HG03039 (cell line): Measurements from ENCODE around the gene SLC9A2.
A peak's percentile ranks its signal among the peaks of the same experiment; 100 is the strongest.

Source experiments
- ATAC-seq: cut with Tn5 transposase; IDR thresholded peaks from one replicate; pipeline ENCODE4 v1.9.1; 2021; ENCODE audit warnings: mild to moderate bottlenecking, moderate library complexity; ENCODE audit not compliant: unreplicated experiment

SLC9A2 gene

GRCh38 chr2:102724016-102724490, 104.7 kb downstream of the SLC9A2 start:
- ATAC-seq: no peak

- no peak for ATAC-seq
These were observed 105.2 kb downstream of the SLC9A2 start for GRCh38 chr2:102724553-102724952.

GRCh38 chr2:102726128-102727087, 107.1 kb downstream of the SLC9A2 start:
- no peak for ATAC-seq

DNA sequence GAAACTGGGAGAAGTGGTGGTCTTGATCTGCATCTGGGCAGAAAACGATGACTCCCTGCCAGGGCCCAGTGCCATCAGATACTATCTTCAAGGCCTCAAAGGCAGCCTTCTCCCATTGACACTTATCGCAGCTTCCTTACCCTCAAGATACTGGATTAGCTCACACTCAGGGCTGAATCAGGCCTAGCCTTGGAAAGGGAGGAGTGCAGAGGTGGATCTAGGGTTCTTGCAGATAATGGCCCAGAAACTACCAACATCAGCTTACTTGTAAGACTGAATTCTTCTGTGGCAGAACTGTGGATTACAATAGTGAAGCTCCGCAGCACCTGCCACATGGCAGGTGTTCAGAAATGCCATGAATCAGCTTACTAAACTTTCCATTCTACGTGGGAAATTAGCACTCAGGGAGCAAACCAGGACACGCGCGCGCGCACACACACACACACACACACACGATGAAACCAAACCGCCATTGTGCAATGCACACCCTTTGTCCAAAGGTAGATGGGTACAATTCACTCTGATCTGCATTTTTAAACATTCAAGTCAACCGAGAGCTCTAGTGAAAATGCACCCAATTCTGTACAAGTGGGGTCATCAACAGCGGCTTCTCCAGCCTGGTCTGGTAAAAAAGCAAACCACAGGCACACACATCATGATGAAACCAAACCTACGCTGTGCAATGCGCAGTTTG, 116.2 kb downstream of the SLC9A2 start:
- no peak for ATAC-seq

- ATAC-seq: peak; percentile 8
These were observed 116.7 kb downstream of the SLC9A2 start for GRCh38 chr2:102736110-102736409.

- ATAC-seq: peak; percentile 98
These were observed 117.4 kb downstream of the SLC9A2 start for GRCh38 chr2:102736410-102737409.

DNA sequence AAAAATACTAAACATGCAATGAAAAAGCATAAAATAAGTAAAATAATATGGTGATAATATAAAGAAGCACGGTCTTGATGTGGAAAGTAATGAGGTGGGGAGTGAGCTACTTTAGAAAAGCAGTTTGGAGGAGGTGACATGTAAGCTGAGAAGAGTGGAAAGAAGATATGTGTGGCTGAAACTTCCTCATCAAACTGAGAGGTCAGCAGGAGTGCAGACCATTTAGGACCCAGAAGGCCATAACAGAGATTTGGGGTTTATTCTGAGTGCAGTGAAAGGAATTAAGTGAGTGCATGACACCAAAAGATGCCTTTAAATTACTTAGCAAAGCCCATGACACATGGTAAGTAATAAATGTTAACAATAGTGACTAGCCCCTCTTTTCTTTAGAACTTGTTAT, 118.1 kb downstream of the SLC9A2 start:
- peak; percentile 33 for ATAC-seq

DNA sequence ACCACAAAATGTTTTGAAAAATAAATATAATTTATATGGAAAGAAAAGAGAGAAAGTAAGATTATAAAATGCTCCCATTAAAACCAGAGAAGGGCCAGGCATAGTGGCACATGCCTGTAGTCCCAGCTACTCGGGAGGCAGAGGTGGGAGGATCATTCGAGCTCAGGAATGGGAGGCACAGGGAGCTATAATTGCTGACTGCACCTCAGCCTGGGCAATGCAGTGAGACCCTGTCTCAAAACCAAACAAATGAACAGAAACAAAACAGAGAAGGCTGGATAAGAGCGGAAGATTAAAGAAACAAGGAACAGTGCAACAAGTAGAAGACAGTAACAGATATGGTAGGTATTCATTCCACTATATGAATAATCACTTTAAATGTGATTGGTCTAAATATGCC, 123.9 kb downstream of the SLC9A2 start:
- ATAC-seq: no peak

GRCh38 chr2:102748107-102748506, 128.8 kb downstream of the SLC9A2 start:
- no peak for ATAC-seq

DNA sequence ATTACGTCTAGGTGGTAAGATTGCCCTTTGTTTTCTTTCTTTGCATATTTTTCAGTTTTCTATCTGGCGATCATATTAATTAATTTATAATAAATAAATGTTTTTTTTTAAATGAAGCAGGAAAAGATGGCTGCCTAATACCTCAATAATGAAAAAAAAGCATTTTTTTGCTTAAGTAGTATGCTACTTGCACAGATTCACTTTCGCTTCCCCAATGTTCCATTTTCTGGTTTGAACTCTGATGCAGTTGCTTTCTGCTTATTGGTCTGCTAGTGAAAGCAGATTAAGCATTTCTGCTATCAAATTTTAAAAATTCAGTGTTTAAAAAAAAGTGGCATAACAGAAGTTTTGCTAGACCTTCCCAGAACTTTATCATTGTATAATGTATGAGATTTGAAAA, 130.6 kb downstream of the SLC9A2 start:
- ATAC-seq: peak; percentile 53

DNA sequence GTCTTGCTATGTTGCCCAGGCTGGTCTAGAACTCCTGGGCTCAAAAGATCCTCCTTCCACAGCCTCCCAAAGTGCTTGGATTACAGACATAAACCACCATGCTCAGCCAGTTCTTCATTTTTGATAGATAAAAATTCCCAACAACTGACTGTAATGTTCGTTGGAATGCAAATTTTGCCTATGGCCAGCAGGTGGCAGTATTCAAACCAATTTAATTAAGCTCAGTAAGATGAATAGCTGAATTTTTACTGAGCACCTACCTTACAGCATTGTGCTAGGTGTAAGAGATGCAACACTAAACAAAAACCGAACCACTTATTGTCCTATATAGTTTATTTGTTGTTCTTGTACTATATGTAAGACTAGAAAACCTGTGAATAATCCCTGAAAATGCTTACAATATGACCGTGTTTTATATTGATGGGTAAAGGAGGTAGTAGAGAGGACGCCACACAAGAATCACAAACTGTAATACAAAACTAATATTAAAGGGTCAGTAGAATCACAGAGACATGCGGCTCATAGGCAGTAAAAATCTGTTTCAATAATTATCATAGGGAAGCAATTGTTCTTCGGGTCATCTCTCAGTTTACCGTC, 134.3 kb downstream of the SLC9A2 start:
- no peak for ATAC-seq

GRCh38 chr2:102754456-102755145, 135.2 kb downstream of the SLC9A2 start:
- ATAC-seq: no peak

- ATAC-seq: no peak
These were observed 135.9 kb downstream of the SLC9A2 start for GRCh38 chr2:102755284-102755683.

DNA sequence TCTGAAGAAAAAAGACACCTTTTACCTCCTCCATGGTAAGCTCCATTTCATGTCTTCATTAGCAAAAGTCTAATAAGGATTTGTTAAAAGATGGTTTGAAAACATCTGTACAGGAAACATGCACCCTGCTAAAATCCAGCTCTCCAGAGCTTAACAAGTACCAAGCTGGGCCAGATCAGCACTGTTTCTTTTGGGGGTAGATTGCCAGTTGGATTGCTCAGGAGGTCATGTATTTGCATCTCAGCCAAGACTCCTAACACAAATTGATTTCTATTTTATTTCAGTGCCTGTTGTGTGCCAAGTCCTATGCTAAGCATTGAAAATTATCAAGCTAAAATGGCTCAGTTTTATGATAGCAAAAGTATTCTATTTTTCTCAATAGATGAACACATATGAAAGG, 139.1 kb downstream of the SLC9A2 start:
- no peak for ATAC-seq
